Measurements from ENCODE around the gene CFAP141.

CFAP141 gene

GRCh38 chr1:154220071-154220969 is 14.2 kb upstream of the CFAP141 start, which contains the start of gene UBAP2L:
Gene UBAP2L, plus strand, starts transcription at chr1:154220955. Its CDS starts 4,169 bp downstream, at chr1:154225124.
- DNase-seq = peak; percentile 99 to 100
- Histone ChIP-seq H3K27me3 (no peaks in the 10 kb centered on the region), H3K27ac (peak within 1 kb of the TSS; percentile 96 to 98), H3K4me3 (peak within 1 kb of the TSS; percentile 72 to 93), H3K36me3 (peaks cover 7 to 23% (median 22%) of the 10 kb centered on the region in 3 donors), H3K4me1 (peaks cover 0 to 66% (median 41%) of the 10 kb centered on the region in 4 donors), H3K9me3 (no peaks in the 10 kb centered on the region)
- intact Hi-C loops (cut with DNase I; ENCODE audit: low total_unique reads) = no loop called here
- peak in 1 of 2 experiments; percentile 12 for TF ChIP-seq CTCF (IDR thresholded peaks at IDR 0.05)

GRCh38 chr1:154219541-154219940 is 13.4 kb upstream of the CFAP141 start:
- peak in 1 of 2 donors; percentile 38 for DNase-seq
- no peaks in the 10 kb centered on the region for H3K9me3 ChIP-seq
- H3K27ac ChIP-seq = peak overlapping the region; percentile 96 to 98
- no peaks in the 10 kb centered on the region for H3K27me3 ChIP-seq
- peaks cover 0 to 59% (median 38%) of the 10 kb centered on the region in 4 donors for H3K4me1 ChIP-seq
- H3K4me3 ChIP-seq = peak overlapping the region; percentile 72 to 93
- peaks cover 7 to 26% (median 25%) of the 10 kb centered on the region in 3 donors for H3K36me3 ChIP-seq
- TF ChIP-seq CTCF (IDR thresholded peaks at IDR 0.05) = no peak
- intact Hi-C loops (cut with DNase I; ENCODE audit: low total_unique reads) = no loop called here

- no peak for DNase-seq
- intact Hi-C loops (cut with DNase I; ENCODE audit: low total_unique reads) = no loop called here
- H3K27ac ChIP-seq = peak overlapping the region in 1 of 2 donors; percentile 98
- no peaks in the 10 kb centered on the region for H3K27me3 ChIP-seq
- H3K36me3 ChIP-seq = peaks cover 16 to 36% (median 35%) of the 10 kb centered on the region in 3 donors
- no peaks in the 10 kb centered on the region for H3K9me3 ChIP-seq
- peak overlapping the region in 1 of 2 donors; percentile 72 for H3K4me3 ChIP-seq
- peaks cover 0 to 49% (median 33%) of the 10 kb centered on the region in 4 donors for H3K4me1 ChIP-seq
- TF ChIP-seq CTCF (IDR thresholded peaks at IDR 0.05) = no peak
These were observed 12.4 kb upstream of the CFAP141 start for GRCh38 chr1:154218545-154218944.

- no peak for DNase-seq
- no peaks in the 10 kb centered on the region for H3K27me3 ChIP-seq
- peaks cover 68 to 89% (median 84%) of the 10 kb centered on the region in 3 donors for H3K36me3 ChIP-seq
- no peak for TF ChIP-seq CTCF (IDR thresholded peaks at IDR 0.05)
- intact Hi-C loops (cut with DNase I; ENCODE audit: low total_unique reads) = no loop called here
- no peak overlapping the region for H3K4me3 ChIP-seq
- H3K27ac ChIP-seq = no peak overlapping the region
- peaks cover 0 to 16% (median 10%) of the 10 kb centered on the region in 4 donors for H3K4me1 ChIP-seq
- no peaks in the 10 kb centered on the region for H3K9me3 ChIP-seq
These were observed 7.1 kb upstream of the CFAP141 start for GRCh38 chr1:154213274-154213673.

GRCh38 chr1:154212083-154212482 is 6.0 kb upstream of the CFAP141 start:
- intact Hi-C loops (cut with DNase I; ENCODE audit: low total_unique reads) = no loop called here
- Histone ChIP-seq H3K4me3 (no peak overlapping the region), H3K27ac (no peak overlapping the region), H3K27me3 (no peaks in the 10 kb centered on the region), H3K4me1 (peaks cover 0 to 4% (median 1%) of the 10 kb centered on the region in 4 donors), H3K9me3 (no peaks in the 10 kb centered on the region), H3K36me3 (peaks cover 77 to 91% (median 85%) of the 10 kb centered on the region in 3 donors)
- no peak for TF ChIP-seq CTCF (IDR thresholded peaks at IDR 0.05)
- no peak for DNase-seq
